Small intestine (tissue), 7 donors: Measurements from ENCODE around the gene B3GNT5. TPM values are rescaled to one million over a fixed set of nuclear protein-coding genes. Genes with fewer than 3 reads are reported as not detected.

Source experiments
- DNase-seq, 2 donors: peaks; one replicate each; pipeline versions ENCODE4 v3.0.0 to v3.0.0-alpha.2; 2013
- FAIRE-seq: peaks from 2 replicates; lab custom pipeline; 2012; peaks lifted over from hg19 to GRCh38; lab: Jason Lieb, UNC
- H3K27ac ChIP-seq, 3 donors: one replicate each; pipeline ENCODE4 v1.5.1; 2013; ENCODE audit warnings: low read length in 2 of 3, mild to moderate bottlenecking in 2 of 3, control low read depth in 1 of 3, inconsistent platforms in 1 of 3, low read depth in 1 of 3, moderate library complexity in 1 of 3
- H3K27me3 ChIP-seq, 3 donors: one replicate each; pipeline ENCODE4 v1.6.1; 2013; ENCODE audit warnings: low read length in 3 of 3, inconsistent platforms in 1 of 3; ENCODE audit not compliant: control insufficient read depth in 3 of 3, insufficient read depth in 3 of 3
- H3K36me3 ChIP-seq, 3 donors: one replicate each; pipeline ENCODE4 v1.6.1; 2013; ENCODE audit warnings: low read length in 3 of 3, inconsistent platforms in 1 of 3, low read depth in 1 of 3, mild to moderate bottlenecking in 1 of 3, moderate library complexity in 1 of 3; ENCODE audit not compliant: control insufficient read depth in 3 of 3, insufficient read depth in 2 of 3
- H3K4me1 ChIP-seq, 3 donors: one replicate each; pipeline ENCODE4 v1.6.1; 2013; ENCODE audit warnings: low read length in 2 of 3, inconsistent platforms in 1 of 3, low read depth in 1 of 3, mild to moderate bottlenecking in 1 of 3, moderate library complexity in 1 of 3; ENCODE audit not compliant: control insufficient read depth in 3 of 3, insufficient read depth in 2 of 3
- H3K4me3 ChIP-seq, 3 donors: one replicate each; pipeline ENCODE4 v1.5.1; 2013; ENCODE audit warnings: low read length in 3 of 3, control low read depth in 1 of 3, inconsistent platforms in 1 of 3, low read depth in 1 of 3, mild to moderate bottlenecking in 1 of 3, moderate library complexity in 1 of 3
- H3K9me3 ChIP-seq, 2 donors: one replicate each; pipeline ENCODE4 v1.6.1; 2013; ENCODE audit warnings: low read depth in 1 of 2, low read length in 1 of 2; ENCODE audit not compliant: control insufficient read depth in 2 of 2, insufficient read depth in 1 of 2
- WGBS, 3 donors: extraction: QIAGEN DNeasy Blood & Tissue Kit; methylation state at CpG; one replicate each; pipeline ENCODE4 v1.1.7; 2013; 5-methylcytosine and 5-hydroxymethylcytosine counted together
- polyA plus RNA-seq, 4 donors: library from polyadenylated mRNA; stranded (reverse) in 3 of 4; unstranded in 1 of 4; fragments of 200-250 nt in 3 of 4; fragments of 120-200 nt in 1 of 4; gene quantifications; one replicate each; pipeline versions ENCODE4 v1.2.1 to v1.2.3, GENCODE V29; 2013
- donor health status: healthy with polysubstance abuse.
- donor health status: control.
- donor health status: control.
- donor health status: Bipolar disorder and iron deficiency.
- donor health status: healthy.

The B3GNT5 gene
- polyA plus RNA-seq, 4 donors: 23.4 to 67.1 (median 45.3) TPM

GRCh38 chr3:183253528-183254486, 754 bp downstream of the B3GNT5 start:
- Histone ChIP-seq H3K4me1 (peaks cover 2 to 21% (median 5%) of the 10 kb centered on the region in 3 donors), H3K4me3 (peak overlapping the region; percentile 84 to 98 (median 85)), H3K27ac (peak overlapping the region; percentile 97 to 100 (median 99)), H3K9me3 (no peaks in the 10 kb centered on the region), H3K36me3 (peaks cover 0 to 9% (median 0%) of the 10 kb centered on the region in 3 donors), H3K27me3 (no peaks in the 10 kb centered on the region)
- 0 to 1% (median 1%) methylated on average over 74 to 111 of the region's 111 CpGs for WGBS, 3 donors
- FAIRE-seq (no peak), DNase-seq (peak; percentile 29 to 77)

GRCh38 chr3:183254487-183255347, 1.7 kb downstream of the B3GNT5 start:
- Histone ChIP-seq H3K27ac (peak overlapping the region; percentile 97 to 100 (median 99)), H3K36me3 (peaks cover 0 to 15% (median 0%) of the 10 kb centered on the region in 3 donors), H3K4me1 (peaks cover 2 to 25% (median 5%) of the 10 kb centered on the region in 3 donors), H3K4me3 (peak overlapping the region; percentile 84 to 98 (median 85)), H3K9me3 (no peaks in the 10 kb centered on the region), H3K27me3 (no peaks in the 10 kb centered on the region)
- no peak for DNase-seq
- 6 to 11% (median 9%) methylated on average over 41 to 49 of the region's 49 CpGs for WGBS, 3 donors
- no peak for FAIRE-seq

- H3K4me3 ChIP-seq: peak overlapping the region in 2 of 3 donors; percentile 85 to 98
- DNase-seq: peak; percentile 59 to 77
- peak overlapping the region; percentile 97 to 100 (median 99) for H3K27ac ChIP-seq
- peaks cover 0 to 17% (median 0%) of the 10 kb centered on the region in 3 donors for H3K36me3 ChIP-seq
- H3K9me3 ChIP-seq: no peaks in the 10 kb centered on the region
- FAIRE-seq: no peak
- no peaks in the 10 kb centered on the region for H3K27me3 ChIP-seq
- H3K4me1 ChIP-seq: peaks cover 2 to 32% (median 5%) of the 10 kb centered on the region in 3 donors
- 29 to 60% (median 33%) methylated on average over 4 of the region's 4 CpGs for WGBS, 3 donors
These were observed 2.3 kb downstream of the B3GNT5 start for GRCh38 chr3:183255348-183255730.

- DNase-seq: no peak
- peaks cover 7 to 51% (median 10%) of the 10 kb centered on the region in 3 donors for H3K4me1 ChIP-seq
- no peaks in the 10 kb centered on the region for H3K9me3 ChIP-seq
- FAIRE-seq: no peak
- H3K36me3 ChIP-seq: peaks cover 0 to 22% (median 0%) of the 10 kb centered on the region in 3 donors
- WGBS, 3 donors: 35 to 69% (median 50%) methylated on average over 3 of the region's 3 CpGs
- no peak overlapping the region for H3K4me3 ChIP-seq
- H3K27me3 ChIP-seq: no peaks in the 10 kb centered on the region
- H3K27ac ChIP-seq: peak overlapping the region in 2 of 3 donors; percentile 33 to 44
These were observed 6.0 kb downstream of the B3GNT5 start for GRCh38 chr3:183259087-183259486.

DNA sequence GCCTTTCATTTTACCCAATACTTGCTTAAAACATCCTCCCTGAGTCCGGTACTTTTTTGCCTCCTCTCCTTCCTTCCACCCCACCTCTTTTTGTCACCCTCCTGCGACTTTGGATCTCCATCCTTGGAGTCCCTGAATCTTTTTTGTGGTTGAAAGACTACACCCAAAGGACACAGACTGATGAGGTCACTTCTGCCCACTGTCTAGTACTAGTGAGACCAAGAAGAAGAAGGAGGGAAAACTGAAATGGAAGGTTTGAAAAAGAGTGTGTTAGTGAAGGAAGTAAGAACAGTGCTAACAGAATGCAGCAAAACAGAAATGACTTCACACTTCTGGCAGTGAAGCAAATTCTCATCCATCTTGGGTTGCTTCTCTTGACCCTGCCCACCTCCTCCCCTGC, 6.6 kb downstream of the B3GNT5 start:
- FAIRE-seq (no peak), DNase-seq (no peak)
- Histone ChIP-seq H3K27ac (peak overlapping the region; percentile 33 to 59 (median 44)), H3K9me3 (no peaks in the 10 kb centered on the region), H3K36me3 (peaks cover 0 to 22% (median 0%) of the 10 kb centered on the region in 3 donors), H3K4me3 (no peak overlapping the region), H3K27me3 (no peaks in the 10 kb centered on the region), H3K4me1 (peaks cover 7 to 56% (median 10%) of the 10 kb centered on the region in 3 donors)
- WGBS, 3 donors: 43 to 71% (median 51%) methylated on average over 2 of the region's 2 CpGs

DNA sequence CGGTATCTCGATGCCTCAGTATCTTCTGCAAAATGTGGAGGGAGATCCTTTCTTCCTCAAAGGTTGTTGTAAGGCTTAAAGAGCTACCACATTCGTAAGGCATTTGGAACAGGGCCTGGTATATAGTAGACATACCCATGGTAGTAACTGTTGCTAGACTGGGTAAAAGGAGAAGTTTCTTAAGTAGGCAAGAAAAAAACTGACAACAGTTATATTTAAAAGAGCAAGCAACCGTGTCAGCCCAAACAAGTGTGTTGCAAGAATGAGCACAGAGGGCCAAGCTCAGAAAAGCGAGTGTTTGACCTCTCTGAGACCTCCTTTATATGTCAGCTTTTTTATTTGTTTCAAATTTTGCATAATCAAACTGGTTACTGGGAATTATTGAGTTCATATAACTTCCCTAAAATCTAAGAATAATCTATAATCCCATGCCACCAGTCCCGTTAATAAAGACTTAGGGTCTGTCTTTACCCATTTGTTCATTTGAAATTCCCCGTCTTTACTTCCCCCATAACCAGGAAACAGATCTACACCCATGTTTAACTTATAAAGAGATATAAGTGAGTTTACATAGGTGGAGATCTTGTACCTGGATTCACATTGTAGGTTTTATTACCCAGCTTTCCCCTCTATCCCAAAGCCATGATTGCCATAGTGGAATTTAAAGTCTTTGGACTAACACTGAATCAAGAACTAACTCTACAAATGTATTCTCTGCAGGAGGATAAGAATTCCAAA, 7.3 kb downstream of the B3GNT5 start:
- DNase-seq: peak in 1 of 2 donors; percentile 33
- H3K4me3 ChIP-seq: no peak overlapping the region
- peaks cover 7 to 64% (median 10%) of the 10 kb centered on the region in 3 donors for H3K4me1 ChIP-seq
- peak overlapping the region; percentile 44 to 66 (median 59) for H3K27ac ChIP-seq
- no peak for FAIRE-seq
- H3K27me3 ChIP-seq: no peaks in the 10 kb centered on the region
- peaks cover 0 to 24% (median 0%) of the 10 kb centered on the region in 3 donors for H3K36me3 ChIP-seq
- 40 to 49% (median 45%) methylated on average over 7 of the region's 7 CpGs for WGBS, 3 donors
- no peaks in the 10 kb centered on the region for H3K9me3 ChIP-seq

- no peaks in the 10 kb centered on the region for H3K9me3 ChIP-seq
- peaks cover 0 to 25% (median 0%) of the 10 kb centered on the region in 3 donors for H3K36me3 ChIP-seq
- WGBS, 3 donors: 40 to 65% (median 50%) methylated on average over 5 of the region's 5 CpGs
- H3K4me1 ChIP-seq: peaks cover 7 to 71% (median 10%) of the 10 kb centered on the region in 3 donors
- DNase-seq: peak in 1 of 2 donors; percentile 45
- H3K27ac ChIP-seq: peak overlapping the region in 2 of 3 donors; percentile 44 to 55
- peak; percentile 47 for FAIRE-seq
- H3K4me3 ChIP-seq: no peak overlapping the region
- H3K27me3 ChIP-seq: no peaks in the 10 kb centered on the region
These were observed 8.2 kb downstream of the B3GNT5 start for GRCh38 chr3:183261151-183261724.
